H1 (cell line): ENCODE data around the gene NDUFB2. TPM values are rescaled to one million over a fixed set of nuclear protein-coding genes. Genes with fewer than 3 reads are reported as not detected.

Experiments used
- CTCF ChIA-PET: fragments of 300-600 bp; sonication (Branson Sonifier 250); formaldehyde crosslinking; loops from one replicate; lab custom pipeline; 2021; ENCODE audit not compliant: partially characterized antibody; lab: Charles Lee
- POLR2A ChIA-PET: fragments of 300-600 bp; sonication (Branson Sonifier 250); formaldehyde crosslinking; loops from one replicate; lab custom pipeline; 2021; ENCODE audit warnings: inconsistent platforms; ENCODE audit not compliant: partially characterized antibody; lab: Charles Lee
- DNase-seq, 2 experiments: peaks; one replicate each; pipeline versions ENCODE4 v3.0.0 to v3.0.0-alpha.2; 2010 to 2022; ENCODE audit warnings: low spot score in 2 of 2, low read depth in 1 of 2, mixed read lengths in 1 of 2
- FAIRE-seq: peaks from 2 replicates; lab custom pipeline; 2011; peaks lifted over from hg19 to GRCh38; lab: Jason Lieb, UNC
- H2AFZ ChIP-seq: 2 replicates; pipeline ENCODE4 v1.8.1; 2012; ENCODE audit warnings: low read length, inconsistent platforms
- H2AK5ac ChIP-seq: 2 replicates; pipeline ENCODE4 v1.6.1; 2013; ENCODE audit warnings: low read depth, low read length
- H2BK120ac ChIP-seq: replicated peaks from 2 replicates; pipeline ENCODE3; 2013; ENCODE audit warnings: low read depth, low read length, inconsistent platforms
- H2BK12ac ChIP-seq: 2 replicates; pipeline ENCODE4 v1.6.1; 2013; ENCODE audit warnings: low read depth, low read length
- H2BK15ac ChIP-seq: 2 replicates; pipeline ENCODE4 v1.6.1; 2013; ENCODE audit warnings: low read length
- H2BK20ac ChIP-seq: 2 replicates; pipeline ENCODE4 v1.6.1; 2013; ENCODE audit warnings: low read length
- H2BK5ac ChIP-seq: 2 replicates; pipeline ENCODE4 v1.6.1; 2013; ENCODE audit warnings: low read depth, low read length
- H3K14ac ChIP-seq: 2 replicates; pipeline ENCODE4 v1.6.1; 2013; ENCODE audit warnings: inconsistent platforms; ENCODE audit not compliant: insufficient read length
- H3K18ac ChIP-seq: 2 replicates; pipeline ENCODE4 v1.6.1; 2013; ENCODE audit warnings: low read length; ENCODE audit errors: extremely low read depth
- H3K23ac ChIP-seq: 2 replicates; pipeline ENCODE4 v1.6.1; 2013; ENCODE audit warnings: inconsistent platforms; ENCODE audit not compliant: insufficient read length
- H3K23me2 ChIP-seq: 2 replicates; pipeline ENCODE4 v1.6.1; 2013; ENCODE audit warnings: low read depth, low read length
- H3K27ac ChIP-seq: 2 replicates; pipeline ENCODE4 v1.6.1; 2011; ENCODE audit warnings: low read depth, low read length, inconsistent platforms
- H3K27me3 ChIP-seq, 4 experiments: replicated peaks in 1 of 4; 1 replicate in 1 of 4; 2 replicates in 3 of 4; pipeline versions ENCODE4 v1.6.1 to v1.8.1; 2011 to 2013; ENCODE audit warnings: low read length in 3 of 4, mild to moderate bottlenecking in 3 of 4, inconsistent platforms in 2 of 4, mixed read lengths in 2 of 4, moderate library complexity in 1 of 4; ENCODE audit not compliant: control insufficient read depth in 3 of 4, insufficient read depth in 3 of 4; ENCODE audit errors: extremely low read depth in 1 of 4
- H3K36me3 ChIP-seq, 4 experiments: 2 replicates each; pipeline versions ENCODE4 v1.6.1 to v1.8.1; 2011 to 2013; ENCODE audit warnings: mild to moderate bottlenecking in 4 of 4, low read length in 3 of 4, moderate library complexity in 2 of 4, control low read depth in 1 of 4, inconsistent platforms in 1 of 4; ENCODE audit not compliant: insufficient read depth in 4 of 4, control insufficient read depth in 2 of 4
- H3K4ac ChIP-seq: replicated peaks from 2 replicates; pipeline ENCODE3; 2013; ENCODE audit warnings: low read length, low read depth, mixed read lengths, inconsistent platforms; ENCODE audit not compliant: insufficient read length
- H3K4me1 ChIP-seq, 4 experiments: replicated peaks in 1 of 4; 1 replicate in 1 of 4; 2 replicates in 3 of 4; pipeline versions ENCODE4 v1.6.1 to v1.8.1; 2011 to 2013; ENCODE audit warnings: low read length in 3 of 4, inconsistent platforms in 2 of 4, mixed read lengths in 1 of 4; ENCODE audit not compliant: insufficient read depth in 4 of 4, control insufficient read depth in 3 of 4
- H3K4me2 ChIP-seq, 2 experiments: 2 replicates each; pipeline versions ENCODE4 v1.6.1 to v1.8.1; 2011 to 2013; ENCODE audit warnings: low read depth in 2 of 2, low read length in 2 of 2, control low read depth in 1 of 2, inconsistent platforms in 1 of 2, mild to moderate bottlenecking in 1 of 2; ENCODE audit not compliant: insufficient read depth in 1 of 2
- H3K4me3 ChIP-seq, 4 experiments: fragments of 200-600, 300-600 bp in 1 of 4; sonication (generic), shearing (Covaris generic), sonication (Bioruptor Twin) in 1 of 4; 2 replicates each; pipeline versions ENCODE4 v1.5.1 to v1.8.1; 2011 to 2016; ENCODE audit warnings: low read length in 4 of 4, low read depth in 3 of 4, control low read depth in 2 of 4, inconsistent platforms in 2 of 4, mild to moderate bottlenecking in 2 of 4, mixed read lengths in 1 of 4, moderate library complexity in 1 of 4; ENCODE audit not compliant: insufficient read depth in 2 of 4; ENCODE audit errors: extremely low read depth in 1 of 4
- H3K56ac ChIP-seq: replicated peaks from 2 replicates; pipeline ENCODE3; 2013; ENCODE audit warnings: low read depth, mild to moderate bottlenecking, mixed read lengths, low read length, inconsistent platforms; ENCODE audit not compliant: insufficient read length
- H3K79me1 ChIP-seq: 2 replicates; pipeline ENCODE4 v1.6.1; 2013; ENCODE audit warnings: low read depth, low read length, control low read depth
- H3K79me2 ChIP-seq, 2 experiments: 2 replicates each; pipeline versions ENCODE4 v1.6.1 to v1.8.1; 2012 to 2013; ENCODE audit warnings: low read length in 2 of 2, mild to moderate bottlenecking in 2 of 2, inconsistent platforms in 1 of 2; ENCODE audit not compliant: insufficient read depth in 2 of 2, control insufficient read depth in 1 of 2
- H3K9ac ChIP-seq, 4 experiments: replicated peaks in 1 of 4; 1 replicate in 1 of 4; 2 replicates in 3 of 4; pipeline versions ENCODE4 v1.6.1 to v1.8.1; 2011 to 2013; ENCODE audit warnings: low read depth in 3 of 4, low read length in 3 of 4, control low read depth in 2 of 4, mild to moderate bottlenecking in 2 of 4, moderate library complexity in 2 of 4, inconsistent platforms in 1 of 4; ENCODE audit errors: extremely low read depth in 1 of 4
- H3K9me3 ChIP-seq, 2 experiments: 2 replicates each; pipeline versions ENCODE4 v1.6.1 to v1.8.1; 2012 to 2013; ENCODE audit warnings: mild to moderate bottlenecking in 2 of 2, moderate library complexity in 2 of 2, control low read depth in 1 of 2, inconsistent platforms in 1 of 2, low read depth in 1 of 2, low read length in 1 of 2, mixed read lengths in 1 of 2; ENCODE audit not compliant: insufficient read depth in 2 of 2
- H4K20me1 ChIP-seq, 2 experiments: replicated peaks in 1 of 2; 2 replicates each; pipeline versions ENCODE3 to v1.8.1; 2011 to 2013; ENCODE audit warnings: inconsistent platforms in 2 of 2, low read length in 2 of 2, mild to moderate bottlenecking in 1 of 2; ENCODE audit not compliant: insufficient read depth in 2 of 2, control insufficient read depth in 1 of 2
- H4K5ac ChIP-seq: 2 replicates; pipeline ENCODE4 v1.6.1; 2013; ENCODE audit warnings: low read length, low read depth, mixed read lengths, inconsistent platforms; ENCODE audit not compliant: insufficient read length
- H4K8ac ChIP-seq: 2 replicates; pipeline ENCODE4 v1.8.0; 2013; ENCODE audit warnings: mild to moderate bottlenecking, moderate library complexity, low read length, inconsistent platforms; ENCODE audit not compliant: insufficient read depth; ENCODE audit errors: extremely low read depth
- H4K91ac ChIP-seq: replicated peaks from 2 replicates; pipeline ENCODE3; 2013; ENCODE audit warnings: low read length, mixed read lengths, inconsistent platforms; ENCODE audit not compliant: insufficient read length
- ASH2L ChIP-seq: fragments of 200-600, 300-600 bp; sonication (generic); IDR thresholded peaks from one replicate; pipeline ENCODE4 v1.7.1; 2017; ENCODE audit warnings: low read length
- BRCA1 ChIP-seq: IDR thresholded peaks from 2 replicates; pipeline ENCODE4 v1.6.1; 2012; ENCODE audit warnings: low read depth, low read length, improper control_type of control experiment
- CHD1 ChIP-seq: IDR thresholded peaks from 2 replicates; pipeline ENCODE4 v1.6.1; 2012; ENCODE audit warnings: low read depth, low read length, improper control_type of control experiment
- CREB1 ChIP-seq: IDR thresholded peaks from 2 replicates; pipeline ENCODE4 v1.6.1; 2012; ENCODE audit warnings: inconsistent platforms
- RAD21 ChIP-seq, 2 experiments: IDR thresholded peaks in 1 of 2; conservative IDR thresholded peaks in 1 of 2; 2 replicates each; pipeline ENCODE4 v1.6.1; 2011; ENCODE audit warnings: low read depth in 2 of 2, low read length in 2 of 2, improper control_type of control experiment in 1 of 2, inconsistent platforms in 1 of 2, mild to moderate bottlenecking in 1 of 2, moderate library complexity in 1 of 2
- SUZ12 ChIP-seq: fragments of 200-600 bp; sonication (generic); IDR thresholded peaks from 2 replicates; pipeline ENCODE4 v1.6.1; 2012; ENCODE audit warnings: mild to moderate bottlenecking, inconsistent platforms, low read length, moderate library complexity, mixed read lengths
- TBP ChIP-seq: IDR thresholded peaks from 2 replicates; pipeline ENCODE4 v1.6.1; 2011; ENCODE audit warnings: low read depth, low read length, improper control_type of control experiment
- WGBS, 2 experiments: shearing (Covaris generic) in 1 of 2; methylation state at CpG; one replicate each; pipeline versions ENCODE4 v1.1.6 to v1.1.7; 2013 to 2015; ENCODE audit warnings: low lambda C conversion rate in 2 of 2, mixed read lengths in 2 of 2, inconsistent platforms in 1 of 2, low coverage in 1 of 2, missing lambda C conversion rate in 1 of 2; ENCODE audit not compliant: insufficient replicate concordance in 2 of 2, insufficient coverage in 1 of 2, insufficient read length in 1 of 2; ENCODE audit errors: extremely low coverage in 1 of 2, missing lambda C conversion rate in 1 of 2; 5-methylcytosine and 5-hydroxymethylcytosine counted together
- polyA plus RNA-seq, 7 experiments: library from polyadenylated mRNA; depleted of rRNA in 3 of 7; stranded (reverse) in 5 of 7; unstranded in 2 of 7; fragments of >200 nt in 5 of 7; fragments of 200-250 nt in 2 of 7; gene quantifications; 1 replicate in 5 of 7; 2 replicates in 1 of 7; 4 replicates in 1 of 7; pipeline versions ENCODE4 v1.2.1 to v1.2.3, GENCODE V29; 2011 to 2013; ENCODE audit warnings: missing spikeins in 2 of 7, mixed read lengths in 2 of 7
- total RNA-seq: library from RNA; stranded (reverse); fragmentation: NEBNext Ultra II Directional; extraction: Animal tissue kit (Norgen Biotek cat#: 25700); gene quantifications from 2 replicates; pipeline ENCODE4 v1.2.1, GENCODE V29; 2021
- TF ChIP-seq, protein P1 (sequence below), 3 experiments: IDR thresholded peaks; 1 replicate in 2 of 3; 2 replicates in 1 of 3; pipeline versions ENCODE4 v1.5.1 to v1.6.1; 2011; ENCODE audit warnings: low read length in 3 of 3, mild to moderate bottlenecking in 3 of 3, inconsistent platforms in 2 of 3, low read depth in 1 of 3, moderate library complexity in 1 of 3; ENCODE audit not compliant: insufficient read depth in 1 of 3; ENCODE audit errors: control extremely low read depth in 1 of 3
- TF ChIP-seq, protein P2 (sequence below): IDR thresholded peaks from 2 replicates; pipeline ENCODE4 v1.6.1; 2011; ENCODE audit warnings: low read length, improper control_type of control experiment
- TF ChIP-seq, protein P3 (sequence below): IDR thresholded peaks from 2 replicates; pipeline ENCODE4 v1.6.1; 2012; ENCODE audit warnings: inconsistent platforms

NDUFB2 gene
- total and polyA plus RNA-seq, 2 of the 8 experiments (the other 6 are each of a cell fraction or from before 2014, with no cell fraction given) = 168 to 881 TPM

DNA sequence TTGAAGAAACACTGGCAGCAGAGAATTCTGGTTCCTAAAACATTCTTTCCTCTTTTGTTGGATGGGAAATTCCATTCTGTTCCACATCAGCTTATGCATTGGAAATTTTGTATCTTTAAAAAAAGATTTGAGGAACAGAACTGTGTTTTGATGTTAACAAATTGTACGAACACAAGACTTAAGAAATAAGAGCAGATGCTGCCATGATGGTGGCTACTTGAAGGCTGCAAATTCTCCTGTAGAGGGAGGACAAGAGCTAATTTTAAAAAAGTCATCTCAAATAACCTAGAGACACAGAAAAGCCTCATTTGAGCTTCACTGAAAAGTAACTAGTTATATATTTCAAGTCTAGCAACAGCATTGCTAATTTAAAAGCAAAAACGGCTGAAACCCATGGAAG, 29.8 kb downstream of the NDUFB2 start:
- Histone ChIP-seq H3K36me3 (peaks cover 0 to 5% (median 3%) of the 10 kb centered on the region in 4 experiments; a peak in 5 of 8 replicates), H3K9ac (no peak overlapping the region), H3K4me1 (no peaks in the 10 kb centered on the region), H3K23ac (no peak overlapping the region), H2BK12ac (no peak overlapping the region), H4K20me1 (no peaks in the 10 kb centered on the region), H3K27me3 (no peaks in the 10 kb centered on the region), H3K14ac (no peak overlapping the region), H3K79me1 (no peaks in the 10 kb centered on the region), H2BK15ac (no peak overlapping the region), H2AFZ (no peak overlapping the region), H3K23me2 (no peaks in the 10 kb centered on the region), H3K56ac (no peak overlapping the region), H2BK20ac (no peak overlapping the region), H2BK5ac (no peak overlapping the region), H2AK5ac (no peak overlapping the region), H4K8ac (no peak overlapping the region), H3K4me2 (no peak overlapping the region), H3K27ac (no peak overlapping the region), H4K5ac (no peak overlapping the region), H4K91ac (no peak overlapping the region), H3K4me3 (no peak overlapping the region), H3K18ac (no peak overlapping the region), H3K79me2 (no peaks in the 10 kb centered on the region), H2BK120ac (no peak overlapping the region), H3K9me3 (no peaks in the 10 kb centered on the region), H3K4ac (no peak overlapping the region)
- 75% methylated on average over 2 of the region's 2 CpGs; no CpG with 5 or more reads in 1 of the 2 experiments for WGBS, 2 experiments
- ChIA-PET CTCF (interaction anchor here (0.8 to 3.0 kb wide), 23 partner anchors 10 to 508 kb away, joined by 3 to 19 read pairs (median 4); no protein-coding TSS in a partner anchor), POLR2A (no interaction called here)
- no peak for FAIRE-seq
- no peak for DNase-seq
- TF ChIP-seq, protein P1, sequence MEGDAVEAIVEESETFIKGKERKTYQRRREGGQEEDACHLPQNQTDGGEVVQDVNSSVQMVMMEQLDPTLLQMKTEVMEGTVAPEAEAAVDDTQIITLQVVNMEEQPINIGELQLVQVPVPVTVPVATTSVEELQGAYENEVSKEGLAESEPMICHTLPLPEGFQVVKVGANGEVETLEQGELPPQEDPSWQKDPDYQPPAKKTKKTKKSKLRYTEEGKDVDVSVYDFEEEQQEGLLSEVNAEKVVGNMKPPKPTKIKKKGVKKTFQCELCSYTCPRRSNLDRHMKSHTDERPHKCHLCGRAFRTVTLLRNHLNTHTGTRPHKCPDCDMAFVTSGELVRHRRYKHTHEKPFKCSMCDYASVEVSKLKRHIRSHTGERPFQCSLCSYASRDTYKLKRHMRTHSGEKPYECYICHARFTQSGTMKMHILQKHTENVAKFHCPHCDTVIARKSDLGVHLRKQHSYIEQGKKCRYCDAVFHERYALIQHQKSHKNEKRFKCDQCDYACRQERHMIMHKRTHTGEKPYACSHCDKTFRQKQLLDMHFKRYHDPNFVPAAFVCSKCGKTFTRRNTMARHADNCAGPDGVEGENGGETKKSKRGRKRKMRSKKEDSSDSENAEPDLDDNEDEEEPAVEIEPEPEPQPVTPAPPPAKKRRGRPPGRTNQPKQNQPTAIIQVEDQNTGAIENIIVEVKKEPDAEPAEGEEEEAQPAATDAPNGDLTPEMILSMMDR (IDR thresholded peaks at IDR 0.05; ENCODE audit: control extremely low read depth in 1 of 3, insufficient read depth in 1 of 3, low read depth in 1 of 3, low read length in 3 of 3) = peak in 2 of 3 experiments; percentile 21 to 51; a peak in 1 of 4 replicates
- TF ChIP-seq CREB1 = no peak
- TF ChIP-seq RAD21 (IDR thresholded peaks at IDR 0.05 in 1 of 2, conservative IDR thresholded peaks at IDR 0.05 in 1 of 2; ENCODE audit: low read depth in 2 of 2, low read length in 2 of 2) = peak; percentile 50 to 60
- TF ChIP-seq SUZ12 = no peak
- TF ChIP-seq TBP = no peak
- no peak for TF ChIP-seq ASH2L
- no peak for TF ChIP-seq BRCA1
- TF ChIP-seq CHD1 = no peak
- TF ChIP-seq, protein P2, sequence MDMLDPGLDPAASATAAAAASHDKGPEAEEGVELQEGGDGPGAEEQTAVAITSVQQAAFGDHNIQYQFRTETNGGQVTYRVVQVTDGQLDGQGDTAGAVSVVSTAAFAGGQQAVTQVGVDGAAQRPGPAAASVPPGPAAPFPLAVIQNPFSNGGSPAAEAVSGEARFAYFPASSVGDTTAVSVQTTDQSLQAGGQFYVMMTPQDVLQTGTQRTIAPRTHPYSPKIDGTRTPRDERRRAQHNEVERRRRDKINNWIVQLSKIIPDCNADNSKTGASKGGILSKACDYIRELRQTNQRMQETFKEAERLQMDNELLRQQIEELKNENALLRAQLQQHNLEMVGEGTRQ = no peak
- TF ChIP-seq, protein P3, sequence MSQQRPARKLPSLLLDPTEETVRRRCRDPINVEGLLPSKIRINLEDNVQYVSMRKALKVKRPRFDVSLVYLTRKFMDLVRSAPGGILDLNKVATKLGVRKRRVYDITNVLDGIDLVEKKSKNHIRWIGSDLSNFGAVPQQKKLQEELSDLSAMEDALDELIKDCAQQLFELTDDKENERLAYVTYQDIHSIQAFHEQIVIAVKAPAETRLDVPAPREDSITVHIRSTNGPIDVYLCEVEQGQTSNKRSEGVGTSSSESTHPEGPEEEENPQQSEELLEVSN = no peak
